SK-N-SH treated with all-trans-retinoic acid at 6 μM for 48 hours (cell line): ENCODE measurements around the gene OSBPL2.
A peak's percentile ranks its signal among the peaks of the same experiment; 100 is the strongest.

ENCODE experiments used
- ATAC-seq: fragments of 200-7000 bp; cut with Tn5 transposase; 3 replicates; pipeline ENCODE4 v1.9.1; 2020; ENCODE audit warnings: mild to moderate bottlenecking, moderate library complexity
- ARNTL ChIP-seq: fragments of 450-650 bp; formaldehyde crosslinking; IDR thresholded peaks from 2 replicates; pipeline ENCODE4 v1.5.0; 2020; ENCODE audit warnings: low read depth, mild to moderate bottlenecking, moderate library complexity, borderline replicate concordance
- BACH2 ChIP-seq: fragments of 250-450 bp; sonication (Bioruptor Pico); IDR thresholded peaks from 2 replicates; pipeline ENCODE4 v1.9.0; 2021; ENCODE audit warnings: mild to moderate bottlenecking, borderline replicate concordance
- CREB5 ChIP-seq: fragments of 250-450 bp; sonication (Bioruptor Pico); IDR thresholded peaks from 2 replicates; pipeline ENCODE4 v1.5.1; 2020; ENCODE audit warnings: low read depth, mild to moderate bottlenecking, moderate library complexity
- CSRNP3 ChIP-seq: fragments of 250-450 bp; sonication (Bioruptor Pico); IDR thresholded peaks from 2 replicates; pipeline ENCODE4 v1.5.1; 2021; ENCODE audit warnings: mild to moderate bottlenecking, moderate library complexity
- ESRRG ChIP-seq: fragments of 250-450 bp; sonication (Bioruptor Pico); IDR thresholded peaks from 2 replicates; pipeline ENCODE4 v1.6.1; 2021; ENCODE audit warnings: mild to moderate bottlenecking
- GLIS3 ChIP-seq: fragments of 250-450 bp; sonication (Bioruptor Pico); IDR thresholded peaks from 2 replicates; pipeline ENCODE4 v1.5.0; 2020; ENCODE audit warnings: mild to moderate bottlenecking, moderate library complexity
- ISL1 ChIP-seq: fragments of 250-450 bp; sonication (Bioruptor Pico); IDR thresholded peaks from 2 replicates; pipeline ENCODE4 v2.1.2; 2022; ENCODE audit warnings: mild to moderate bottlenecking, moderate library complexity
- OSR1 ChIP-seq: fragments of 250-450 bp; sonication (Bioruptor Pico); IDR thresholded peaks from 2 replicates; pipeline ENCODE4 v1.8.0; 2022; ENCODE audit warnings: moderate library complexity, mild to moderate bottlenecking, inconsistent platforms
- PATZ1 ChIP-seq: fragments of 250-450 bp; sonication (Bioruptor Pico); IDR thresholded peaks from 2 replicates; pipeline ENCODE4 v1.8.0; 2020; ENCODE audit warnings: mild to moderate bottlenecking, moderate library complexity, borderline replicate concordance
- POU6F1 ChIP-seq: fragments of 250-450 bp; sonication (Bioruptor Pico); IDR thresholded peaks from 2 replicates; pipeline ENCODE4 v1.8.0; 2021; ENCODE audit warnings: low read depth, mild to moderate bottlenecking, moderate library complexity, borderline replicate concordance
- PPARA ChIP-seq: fragments of 250-450 bp; sonication (Bioruptor Pico); IDR thresholded peaks from 2 replicates; pipeline ENCODE4 v1.5.0; 2020; ENCODE audit warnings: mild to moderate bottlenecking, borderline replicate concordance
- RARB ChIP-seq: fragments of 250-450 bp; sonication (Bioruptor Pico); IDR thresholded peaks from 2 replicates; pipeline ENCODE4 v1.8.0; 2021; ENCODE audit warnings: mild to moderate bottlenecking, moderate library complexity
- SNAI2 ChIP-seq: fragments of 250-450 bp; sonication (Bioruptor Pico); IDR thresholded peaks from 2 replicates; pipeline ENCODE4 v1.5.0; 2020; ENCODE audit warnings: mild to moderate bottlenecking, moderate library complexity
- TCF4 ChIP-seq: fragments of 250-450 bp; sonication (Bioruptor Pico); IDR thresholded peaks from 2 replicates; pipeline ENCODE4 v1.8.0; 2021; ENCODE audit warnings: mild to moderate bottlenecking, moderate library complexity, borderline replicate concordance
- TOX ChIP-seq: fragments of 250-450 bp; sonication (Bioruptor Pico); IDR thresholded peaks from 2 replicates; pipeline ENCODE4 v1.8.0; 2021; ENCODE audit warnings: mild to moderate bottlenecking, moderate library complexity, borderline replicate concordance
- TSHZ2 ChIP-seq: fragments of 250-450 bp; sonication (Bioruptor Pico); IDR thresholded peaks from 2 replicates; pipeline ENCODE4 v1.5.0; 2020; ENCODE audit warnings: mild to moderate bottlenecking, moderate library complexity
- ZC3H10 ChIP-seq: fragments of 250-450 bp; sonication (Bioruptor Pico); IDR thresholded peaks from 2 replicates; pipeline ENCODE4 v1.5.1; 2021; ENCODE audit warnings: mild to moderate bottlenecking, moderate library complexity
- ZFP3 ChIP-seq: fragments of 250-450 bp; sonication (Bioruptor Pico); IDR thresholded peaks from 2 replicates; pipeline ENCODE4 v1.5.0; 2020; ENCODE audit warnings: mild to moderate bottlenecking, moderate library complexity
- ZNF70 ChIP-seq: fragments of 450-650 bp; formaldehyde crosslinking; IDR thresholded peaks from 2 replicates; pipeline ENCODE4 v1.5.0; 2020; ENCODE audit warnings: mild to moderate bottlenecking, moderate library complexity
- ZNF8 ChIP-seq: fragments of 450-650 bp; formaldehyde crosslinking; IDR thresholded peaks from 2 replicates; pipeline ENCODE4 v1.5.0; 2020; ENCODE audit warnings: mild to moderate bottlenecking, moderate library complexity

OSBPL2 gene

GRCh38 chr20:62300319-62300718 is 62.0 kb downstream of the OSBPL2 start (continued):
- TF ChIP-seq CSRNP3 (CRISPR knock-in tag) (no peak), CREB5 (CRISPR knock-in tag) (no peak), BACH2 (no peak), ISL1 (CRISPR knock-in tag) (no peak), RARB (no peak), PPARA (CRISPR knock-in tag) (no peak), ZNF8 (CRISPR knock-in tag) (no peak), ZNF70 (no peak)

- TF ChIP-seq ZNF8 (CRISPR knock-in tag) (no peak), ISL1 (CRISPR knock-in tag) (no peak), ZNF70 (no peak), RARB (no peak), TCF4 (CRISPR knock-in tag) (no peak), POU6F1 (CRISPR knock-in tag) (no peak), ZFP3 (CRISPR knock-in tag) (no peak), OSR1 (CRISPR knock-in tag) (no peak), TSHZ2 (no peak), BACH2 (no peak), PATZ1 (CRISPR knock-in tag) (no peak), SNAI2 (CRISPR knock-in tag) (no peak), ARNTL (CRISPR knock-in tag) (no peak), ZC3H10 (CRISPR knock-in tag) (no peak)
- ATAC-seq, result no peak
Measured at GRCh38 chr20:62301111-62301668, 62.9 kb downstream of the OSBPL2 start.

GRCh38 chr20:62301773-62302340 is 63.5 kb downstream of the OSBPL2 start:
- peak; percentile 69 for ATAC-seq
- TF ChIP-seq OSR1 (CRISPR knock-in tag) (no peak), ESRRG (CRISPR knock-in tag) (no peak), BACH2 (no peak), ISL1 (CRISPR knock-in tag) (no peak), TCF4 (CRISPR knock-in tag) (0 out of 2 replicates have a peak, but pooled peaks have one; percentile 11), CREB5 (CRISPR knock-in tag) (no peak), CSRNP3 (CRISPR knock-in tag) (no peak), ZNF70 (no peak), POU6F1 (CRISPR knock-in tag) (no peak), ZFP3 (CRISPR knock-in tag) (peak; percentile 48; the same call in 1 of the 2 replicates), TOX (CRISPR knock-in tag) (no peak), PATZ1 (CRISPR knock-in tag) (no peak), GLIS3 (CRISPR knock-in tag) (no peak)
